ENCODE results near the gene EPC1. TPM values are rescaled to one million over a fixed set of nuclear protein-coding genes. Genes with fewer than 3 reads are reported as not detected.

Gene EPC1
- total RNA-seq, 1 experiment from 2014 or later = 30.0 TPM

DNA sequence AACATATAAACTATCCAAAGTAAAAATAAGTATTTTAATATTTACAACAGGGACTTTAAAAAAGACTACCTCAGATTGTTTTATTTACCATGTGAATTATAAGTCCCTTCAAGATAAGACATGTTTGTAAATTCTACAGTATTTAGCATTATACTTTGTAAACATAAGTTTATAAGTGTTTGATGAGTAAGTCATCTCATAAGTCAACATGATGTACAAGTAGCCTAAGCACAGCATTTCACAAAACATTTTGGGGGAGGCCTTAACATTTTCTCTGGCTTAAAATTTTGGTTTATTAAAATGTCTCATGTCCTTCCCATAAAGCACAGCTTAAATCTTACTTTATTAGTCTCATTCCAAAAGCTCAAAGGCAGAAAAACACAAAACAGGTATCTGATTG, 15.4 kb downstream of the EPC1 start:
- CTCF ChIA-PET = interaction anchor here (0.6 kb wide), 1 partner anchor 207 kb away, joined by 3 read pairs; no protein-coding TSS in a partner anchor
- no TSS peak for BruUV-seq (replicated peaks)
- Mint-ChIP-seq H3K4me3 (ENCODE audit: low read depth, unreplicated experiment) (no peak overlapping the region), H3K9me3 (ENCODE audit: low read depth, unreplicated experiment) (no peaks in the 10 kb centered on the region), H3K27ac (ENCODE audit: unreplicated experiment) (no peak overlapping the region), H3K27me3 (ENCODE audit: unreplicated experiment) (no peaks in the 10 kb centered on the region), H3K36me3 (ENCODE audit: insufficient read depth, unreplicated experiment) (peaks cover 5% of the 10 kb centered on the region), H3K4me1 (ENCODE audit: low read depth, unreplicated experiment) (peaks cover 77% of the 10 kb centered on the region)
- intact Hi-C loops (cut with micrococcal nuclease; ENCODE audit: unreplicated experiment) = loop anchor here (5.0 kb wide), 1 partner anchor 34 kb away; no protein-coding TSS in a partner anchor
- TF ChIP-seq, protein P1, sequence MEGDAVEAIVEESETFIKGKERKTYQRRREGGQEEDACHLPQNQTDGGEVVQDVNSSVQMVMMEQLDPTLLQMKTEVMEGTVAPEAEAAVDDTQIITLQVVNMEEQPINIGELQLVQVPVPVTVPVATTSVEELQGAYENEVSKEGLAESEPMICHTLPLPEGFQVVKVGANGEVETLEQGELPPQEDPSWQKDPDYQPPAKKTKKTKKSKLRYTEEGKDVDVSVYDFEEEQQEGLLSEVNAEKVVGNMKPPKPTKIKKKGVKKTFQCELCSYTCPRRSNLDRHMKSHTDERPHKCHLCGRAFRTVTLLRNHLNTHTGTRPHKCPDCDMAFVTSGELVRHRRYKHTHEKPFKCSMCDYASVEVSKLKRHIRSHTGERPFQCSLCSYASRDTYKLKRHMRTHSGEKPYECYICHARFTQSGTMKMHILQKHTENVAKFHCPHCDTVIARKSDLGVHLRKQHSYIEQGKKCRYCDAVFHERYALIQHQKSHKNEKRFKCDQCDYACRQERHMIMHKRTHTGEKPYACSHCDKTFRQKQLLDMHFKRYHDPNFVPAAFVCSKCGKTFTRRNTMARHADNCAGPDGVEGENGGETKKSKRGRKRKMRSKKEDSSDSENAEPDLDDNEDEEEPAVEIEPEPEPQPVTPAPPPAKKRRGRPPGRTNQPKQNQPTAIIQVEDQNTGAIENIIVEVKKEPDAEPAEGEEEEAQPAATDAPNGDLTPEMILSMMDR (IDR thresholded peaks at IDR 0.05; ENCODE audit: unreplicated experiment) = no peak
- DNase-seq = no peak

DNA sequence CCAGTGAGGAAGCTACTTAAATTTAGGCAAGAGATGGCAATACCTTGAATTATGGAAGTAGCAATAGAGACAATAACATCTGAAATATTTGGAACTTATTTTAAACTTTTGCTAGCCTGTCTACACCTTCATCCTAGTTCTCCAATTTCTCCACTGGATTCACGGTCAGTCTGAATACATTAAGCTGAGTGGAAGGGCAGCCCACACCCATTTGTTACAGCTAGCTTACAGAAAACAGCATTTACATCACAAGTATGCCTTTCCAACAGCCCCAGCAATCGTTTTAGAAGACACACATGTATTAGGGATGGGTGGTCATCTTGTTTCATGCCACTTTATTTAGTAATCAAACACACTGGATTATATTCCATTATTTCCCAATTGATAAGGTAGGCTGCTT, 16.7 kb downstream of the EPC1 start:
- no peaks in the 10 kb centered on the region for H3K36me3 Mint-ChIP-seq (ENCODE audit: insufficient read depth, unreplicated experiment)
- intact Hi-C loops (cut with micrococcal nuclease; ENCODE audit: unreplicated experiment) = loop anchor here (5.0 kb wide), 1 partner anchor 33 kb away; no protein-coding TSS in a partner anchor
- H3K4me3 Mint-ChIP-seq (ENCODE audit: low read depth, unreplicated experiment) = no peak overlapping the region
- CTCF ChIA-PET = no interaction called here
- no peaks in the 10 kb centered on the region for H3K9me3 Mint-ChIP-seq (ENCODE audit: low read depth, unreplicated experiment)
- H3K27me3 Mint-ChIP-seq (ENCODE audit: unreplicated experiment) = no peaks in the 10 kb centered on the region
- TF ChIP-seq, protein P1 (IDR thresholded peaks at IDR 0.05; ENCODE audit: unreplicated experiment) = no peak
- no peak for DNase-seq
- BruUV-seq (replicated peaks) = no TSS peak
- no peak overlapping the region for H3K27ac Mint-ChIP-seq (ENCODE audit: unreplicated experiment)
- peaks cover 64% of the 10 kb centered on the region for H3K4me1 Mint-ChIP-seq (ENCODE audit: low read depth, unreplicated experiment)

DNA sequence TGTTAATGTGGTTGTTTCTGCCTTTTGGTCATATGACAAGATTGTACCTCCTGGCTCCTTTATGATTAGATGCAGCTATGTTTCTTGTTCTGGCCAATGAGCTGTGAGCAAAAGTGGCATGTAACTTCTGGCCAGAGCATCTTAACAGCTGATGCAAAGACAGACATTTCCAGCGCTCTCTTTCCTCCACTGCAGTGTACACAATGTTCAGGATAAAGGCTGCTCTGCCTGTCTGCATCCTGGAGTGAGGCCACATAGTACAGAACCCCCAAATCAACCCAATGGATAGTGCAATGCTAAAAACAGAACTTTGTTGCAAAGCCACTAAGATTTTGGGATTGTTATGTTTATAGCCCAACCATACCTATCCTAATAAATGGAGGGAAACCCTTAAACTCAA, 17.9 kb downstream of the EPC1 start:
- Mint-ChIP-seq H3K4me1 (ENCODE audit: low read depth, unreplicated experiment) (peaks cover 59% of the 10 kb centered on the region), H3K27me3 (ENCODE audit: unreplicated experiment) (no peaks in the 10 kb centered on the region), H3K9me3 (ENCODE audit: low read depth, unreplicated experiment) (no peaks in the 10 kb centered on the region), H3K36me3 (ENCODE audit: insufficient read depth, unreplicated experiment) (no peaks in the 10 kb centered on the region), H3K4me3 (ENCODE audit: low read depth, unreplicated experiment) (no peak overlapping the region), H3K27ac (ENCODE audit: unreplicated experiment) (no peak overlapping the region)
- no peak for DNase-seq
- TF ChIP-seq, protein P1 (IDR thresholded peaks at IDR 0.05; ENCODE audit: unreplicated experiment) = no peak
- BruUV-seq (replicated peaks) = no TSS peak
- intact Hi-C loops (cut with micrococcal nuclease; ENCODE audit: unreplicated experiment) = no loop called here
- CTCF ChIA-PET = no interaction called here

DNA sequence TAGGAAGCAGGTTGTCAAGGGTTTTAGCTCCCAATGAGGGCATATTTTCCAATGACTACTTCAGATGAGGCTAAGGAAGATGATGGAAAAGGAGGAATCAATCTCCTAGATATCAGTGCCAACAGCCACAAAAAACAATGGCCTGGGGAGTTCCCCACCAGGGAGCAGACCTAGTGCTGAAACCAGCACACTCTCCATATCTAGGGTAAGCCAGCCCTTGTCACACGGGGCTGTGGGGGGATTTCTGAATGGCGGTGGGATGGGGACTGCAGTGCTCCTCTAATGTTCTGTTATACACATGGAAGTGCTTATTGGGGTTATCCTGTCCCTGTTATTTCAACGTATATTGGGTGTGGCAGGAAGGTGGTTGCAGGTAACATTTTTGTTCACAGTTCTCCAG, 18.5 kb downstream of the EPC1 start:
- H3K27ac Mint-ChIP-seq (ENCODE audit: unreplicated experiment) = no peak overlapping the region
- TF ChIP-seq, protein P1 (IDR thresholded peaks at IDR 0.05; ENCODE audit: unreplicated experiment) = no peak
- no TSS peak for BruUV-seq (replicated peaks)
- no peaks in the 10 kb centered on the region for H3K9me3 Mint-ChIP-seq (ENCODE audit: low read depth, unreplicated experiment)
- CTCF ChIA-PET = no interaction called here
- intact Hi-C loops (cut with micrococcal nuclease; ENCODE audit: unreplicated experiment) = no loop called here
- H3K27me3 Mint-ChIP-seq (ENCODE audit: unreplicated experiment) = no peaks in the 10 kb centered on the region
- no peaks in the 10 kb centered on the region for H3K36me3 Mint-ChIP-seq (ENCODE audit: insufficient read depth, unreplicated experiment)
- no peak for DNase-seq
- peaks cover 54% of the 10 kb centered on the region for H3K4me1 Mint-ChIP-seq (ENCODE audit: low read depth, unreplicated experiment)
- H3K4me3 Mint-ChIP-seq (ENCODE audit: low read depth, unreplicated experiment) = no peak overlapping the region

All from Calu3 (cell line).